Spleen (tissue), 7 donors: Measurements from ENCODE around the gene PPHLN1.

ENCODE experiments used
- POLR2A ChIP-seq, 3 donors: fragments of 450-650 bp; IDR thresholded peaks; one replicate each; pipeline ENCODE4 v1.5.1; 2017; ENCODE audit warnings: antibody characterized with exemption in 3 of 3, mild to moderate bottlenecking in 1 of 3
- POLR2AphosphoS5 ChIP-seq, 3 donors: sonication (generic); formaldehyde crosslinking; IDR thresholded peaks; one replicate each; pipeline ENCODE4 v1.5.1; 2017; ENCODE audit warnings: antibody characterized with exemption in 3 of 3
- TF ChIP-seq, protein P1 (sequence below), 11 experiments: fragments of 200-600 bp in 7 of 11; fragments of 450-650 bp in 4 of 11; sonication (generic) in 4 of 11; IDR thresholded peaks in 8 of 11; conservative IDR thresholded peaks in 3 of 11; 1 replicate in 7 of 11; 2 replicates in 4 of 11; pipeline versions ENCODE4 v1.4.0 to v1.8.0; 2016 to 2021; ENCODE audit warnings: antibody characterized with exemption in 11 of 11, inconsistent platforms in 4 of 11, mild to moderate bottlenecking in 1 of 11
- donor health status: DM: no; HTN: no; CAD: no; lungs with moderate emphysema.
- donor health status: DM: no; HTN: no; CAD: no.
- donor health status: DM: no; HTN: no; CAD: no.

DNA sequence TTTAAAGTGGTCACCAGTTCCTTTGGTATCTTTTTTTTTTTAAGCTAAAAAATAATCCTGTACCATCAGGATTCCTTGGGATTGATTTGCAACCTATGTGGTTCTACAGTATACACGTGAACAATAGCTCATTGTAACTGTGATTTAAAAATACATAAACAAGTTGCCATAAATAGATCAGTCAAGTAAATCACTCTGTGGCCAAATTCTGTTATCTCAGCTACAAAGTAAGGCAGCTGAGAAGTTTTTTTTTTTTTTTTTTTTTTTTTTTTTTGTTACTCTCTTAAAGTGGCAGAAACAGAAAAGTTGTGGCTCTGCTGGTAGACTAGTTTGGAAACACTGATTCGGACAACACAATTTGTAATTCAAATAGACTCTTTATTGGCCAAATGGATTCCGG, 159.0 kb downstream of the PPHLN1 start:
- no peak for TF ChIP-seq POLR2A (IDR thresholded peaks at IDR 0.05)
- TF ChIP-seq, protein P1, sequence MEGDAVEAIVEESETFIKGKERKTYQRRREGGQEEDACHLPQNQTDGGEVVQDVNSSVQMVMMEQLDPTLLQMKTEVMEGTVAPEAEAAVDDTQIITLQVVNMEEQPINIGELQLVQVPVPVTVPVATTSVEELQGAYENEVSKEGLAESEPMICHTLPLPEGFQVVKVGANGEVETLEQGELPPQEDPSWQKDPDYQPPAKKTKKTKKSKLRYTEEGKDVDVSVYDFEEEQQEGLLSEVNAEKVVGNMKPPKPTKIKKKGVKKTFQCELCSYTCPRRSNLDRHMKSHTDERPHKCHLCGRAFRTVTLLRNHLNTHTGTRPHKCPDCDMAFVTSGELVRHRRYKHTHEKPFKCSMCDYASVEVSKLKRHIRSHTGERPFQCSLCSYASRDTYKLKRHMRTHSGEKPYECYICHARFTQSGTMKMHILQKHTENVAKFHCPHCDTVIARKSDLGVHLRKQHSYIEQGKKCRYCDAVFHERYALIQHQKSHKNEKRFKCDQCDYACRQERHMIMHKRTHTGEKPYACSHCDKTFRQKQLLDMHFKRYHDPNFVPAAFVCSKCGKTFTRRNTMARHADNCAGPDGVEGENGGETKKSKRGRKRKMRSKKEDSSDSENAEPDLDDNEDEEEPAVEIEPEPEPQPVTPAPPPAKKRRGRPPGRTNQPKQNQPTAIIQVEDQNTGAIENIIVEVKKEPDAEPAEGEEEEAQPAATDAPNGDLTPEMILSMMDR (IDR thresholded peaks at IDR 0.05 in 8 of 11, conservative IDR thresholded peaks at IDR 0.05 in 3 of 11) = no peak
- TF ChIP-seq POLR2AphosphoS5 (IDR thresholded peaks at IDR 0.05) = no peak
